Astrocyte (in vitro differentiated cells and primary cell): ENCODE measurements around the gene PDZRN4.
"Not testable (repeated sequence)": the region's sequence is repeated elsewhere in the genome, so short reads cannot be mapped to it uniquely, and the experiment has no call there.

Experiments
- CTCF ChIP-seq: IDR thresholded peaks from 2 replicates; pipeline ENCODE4 v1.5.1; 2011; ENCODE audit warnings: low read depth, mild to moderate bottlenecking, inconsistent platforms, low read length, moderate library complexity; ENCODE audit not compliant: insufficient read depth
- EZH2 ChIP-seq: IDR thresholded peaks from 2 replicates; pipeline ENCODE4 v1.6.1; 2012; ENCODE audit warnings: mild to moderate bottlenecking, low read length, inconsistent platforms; ENCODE audit not compliant: insufficient read depth

GRCh38 chr12:41615174-41615573, 427.1 kb downstream of the PDZRN4 start:
- not testable (repeated sequence) for TF ChIP-seq CTCF, EZH2
